Prostate gland (tissue), 2 donors: ENCODE results near the gene ALDH1L1.

ENCODE experiments used
- CTCF ChIP-seq, 4 experiments: fragments of 200-600 bp in 2 of 4; fragments of 450-650 bp in 2 of 4; sonication (generic) in 2 of 4; IDR thresholded peaks; 1 replicate in 3 of 4; 2 replicates in 1 of 4; pipeline ENCODE4 v1.5.1; 2016 to 2019; ENCODE audit warnings: antibody characterized with exemption in 4 of 4, mild to moderate bottlenecking in 2 of 4, moderate library complexity in 2 of 4
- POLR2A ChIP-seq: fragments of 450-650 bp; IDR thresholded peaks from one replicate; pipeline ENCODE4 v1.6.1; 2016; ENCODE audit warnings: antibody characterized with exemption, mild to moderate bottlenecking

DNA sequence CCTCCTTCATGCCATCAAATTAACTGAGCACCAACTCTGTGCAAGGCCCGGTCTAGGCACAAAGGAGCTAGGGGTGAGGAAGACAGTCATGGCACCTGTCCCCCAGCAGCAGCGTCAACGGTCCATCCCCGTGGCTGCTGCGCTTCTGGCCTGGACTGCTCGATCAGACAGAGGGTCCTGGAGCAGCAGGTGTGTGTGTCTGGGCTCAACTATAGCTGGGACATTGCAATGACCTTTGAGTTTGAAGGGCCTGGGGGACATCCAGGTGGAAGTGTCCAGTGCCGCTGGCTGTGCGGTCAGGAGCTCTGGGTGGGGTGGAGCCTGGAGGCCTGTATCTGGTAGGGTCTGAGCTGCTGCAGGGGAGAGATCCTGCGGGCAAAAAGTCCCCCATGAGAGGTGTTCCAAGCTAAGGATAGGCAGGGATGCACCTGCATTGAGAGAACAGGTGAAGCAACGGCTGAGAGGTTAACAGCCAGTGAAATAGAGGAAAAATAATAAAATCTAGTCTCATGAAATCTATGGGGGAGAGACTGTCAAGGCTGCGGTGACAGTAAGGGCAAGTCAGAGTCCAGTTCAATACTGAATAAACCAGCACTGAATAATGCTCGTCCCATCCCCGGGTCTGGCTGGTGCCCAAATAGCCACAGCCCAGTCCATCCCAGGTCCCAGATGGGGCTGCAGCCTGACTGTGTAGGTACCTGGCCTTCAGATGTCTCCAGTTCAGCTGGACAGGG lies 71.1 kb downstream of the ALDH1L1 start:
- TF ChIP-seq CTCF (IDR thresholded peaks at IDR 0.05) (no peak), POLR2A (no peak)
